ENCODE results near the gene MARCHF7. TPM values are rescaled to one million over a fixed set of nuclear protein-coding genes. Genes with fewer than 3 reads are reported as not detected.

The MARCHF7 gene, protein sequence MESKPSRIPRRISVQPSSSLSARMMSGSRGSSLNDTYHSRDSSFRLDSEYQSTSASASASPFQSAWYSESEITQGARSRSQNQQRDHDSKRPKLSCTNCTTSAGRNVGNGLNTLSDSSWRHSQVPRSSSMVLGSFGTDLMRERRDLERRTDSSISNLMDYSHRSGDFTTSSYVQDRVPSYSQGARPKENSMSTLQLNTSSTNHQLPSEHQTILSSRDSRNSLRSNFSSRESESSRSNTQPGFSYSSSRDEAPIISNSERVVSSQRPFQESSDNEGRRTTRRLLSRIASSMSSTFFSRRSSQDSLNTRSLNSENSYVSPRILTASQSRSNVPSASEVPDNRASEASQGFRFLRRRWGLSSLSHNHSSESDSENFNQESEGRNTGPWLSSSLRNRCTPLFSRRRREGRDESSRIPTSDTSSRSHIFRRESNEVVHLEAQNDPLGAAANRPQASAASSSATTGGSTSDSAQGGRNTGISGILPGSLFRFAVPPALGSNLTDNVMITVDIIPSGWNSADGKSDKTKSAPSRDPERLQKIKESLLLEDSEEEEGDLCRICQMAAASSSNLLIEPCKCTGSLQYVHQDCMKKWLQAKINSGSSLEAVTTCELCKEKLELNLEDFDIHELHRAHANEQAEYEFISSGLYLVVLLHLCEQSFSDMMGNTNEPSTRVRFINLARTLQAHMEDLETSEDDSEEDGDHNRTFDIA
- 79.8 and 88.3 TPM in 2 replicates for total RNA-seq

DNA sequence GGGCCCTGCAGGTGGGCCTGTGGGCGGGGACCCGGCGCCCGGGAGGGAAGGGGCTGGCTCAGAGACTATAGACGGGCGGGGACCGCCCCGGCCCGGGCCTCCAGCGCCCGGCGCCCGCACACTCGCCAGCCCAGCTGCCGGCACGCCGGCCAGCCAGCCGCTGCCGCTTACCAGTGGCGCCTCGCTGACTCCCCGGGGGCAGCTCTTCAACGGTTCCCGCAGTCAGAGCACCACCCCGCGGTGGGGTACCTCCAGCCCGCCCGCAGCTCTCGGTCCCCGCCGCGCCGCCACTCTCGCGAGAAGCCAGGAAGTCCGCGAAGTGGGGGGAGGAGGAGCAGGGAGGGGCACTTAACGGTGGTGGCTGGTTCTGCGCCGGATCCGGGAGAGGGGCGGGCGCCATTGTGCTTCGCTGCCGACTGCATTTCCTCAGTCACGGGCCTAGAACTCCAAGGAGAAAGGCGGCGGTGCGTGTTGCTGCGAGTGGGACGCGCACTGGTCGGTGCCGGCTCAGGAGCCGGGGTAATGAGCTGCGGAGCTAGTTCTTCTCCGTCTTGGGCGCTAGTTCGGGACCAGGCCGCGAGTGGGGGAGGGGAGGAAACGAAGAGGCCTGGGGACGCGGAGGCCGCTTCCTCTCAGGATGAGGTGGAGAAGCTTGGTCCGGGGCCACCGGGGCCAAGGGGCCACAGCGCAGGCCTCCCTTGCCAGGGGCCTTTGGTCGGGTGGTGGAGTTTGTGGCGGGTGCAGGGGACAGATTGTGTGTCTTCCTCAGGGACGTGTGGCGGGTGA, at the start of gene MARCHF7:
TSS of gene MARCHF7 (plus strand) at position 364 of the 786 bp plus-strand sequence. CDS start 16,517 bp downstream, outside the sequence.

Other genes starting within 250 kb of the MARCHF7 start
- 6.7 and 8.5 TPM in 2 replicates for gene BAZ2B, start 96.0 kb upstream of the MARCHF7 start, total RNA-seq
- gene CD302, start 85.7 kb downstream of the MARCHF7 start, total RNA-seq = 5.0 and 5.2 TPM in 2 replicates
- gene LY75, start 192.2 kb downstream of the MARCHF7 start, total RNA-seq = 0.34 and 0.74 TPM in 2 replicates